GM12878 (cell line): ENCODE data around the gene UXS1. TPM values are rescaled to one million over a fixed set of nuclear protein-coding genes. Genes with fewer than 3 reads are reported as not detected.

Source experiments
- ATAC-seq: fragments of 200-7000 bp; cut with Tn5 transposase; 3 replicates; pipeline ENCODE4 v1.9.1; 2020; ENCODE audit warnings: mild to moderate bottlenecking, moderate library complexity
- BruUV-seq: library from RNA; stranded (reverse); fragments of 400-500 nt; replicated peaks from 2 replicates; lab custom pipeline; 2021; lab: Mats Ljungman, UMichigan
- CTCF ChIA-PET: fragments of 300-600 bp; sonication (Branson Sonifier 250); formaldehyde crosslinking; extraction: SDS; loops from one replicate; lab custom pipeline; 2021; ENCODE audit warnings: inconsistent platforms; lab: Yijun Ruan, JAX
- POLR2A ChIA-PET: fragments of 350-600 bp; formaldehyde crosslinking; extraction: SDS; loops from one replicate; lab custom pipeline; 2021; ENCODE audit warnings: inconsistent platforms; lab: Charles Lee
- RAD21 ChIA-PET: fragments of 300-600 bp; sonication (Branson Sonifier 250); formaldehyde crosslinking; loops from one replicate; lab custom pipeline; 2023; ENCODE audit warnings: antibody characterized with exemption; ENCODE audit not compliant: unreplicated experiment; lab: Charles Lee
- SMC1A ChIA-PET: fragments of 300-600 bp; sonication (Branson Sonifier 250); formaldehyde crosslinking; loops from one replicate; lab custom pipeline; 2023; ENCODE audit not compliant: unreplicated experiment, uncharacterized antibody; lab: Charles Lee
- DNase-seq: peaks from one replicate; pipeline ENCODE4 v3.0.0-alpha.2; 2011; ENCODE audit warnings: low read depth, low spot score
- FAIRE-seq: peaks from 3 replicates; lab custom pipeline; 2011; peaks lifted over from hg19 to GRCh38; lab: Jason Lieb, UNC
- H2AFZ ChIP-seq: 2 replicates; pipeline ENCODE4 v1.6.0; 2011; ENCODE audit warnings: low read depth, low read length, control low read depth; ENCODE audit not compliant: control insufficient read depth
- H3K27ac ChIP-seq: 2 replicates; pipeline ENCODE4 v1.5.1; 2011; ENCODE audit warnings: control low read depth; ENCODE audit not compliant: control insufficient read depth, insufficient read depth
- H3K27me3 ChIP-seq, 2 experiments: replicated peaks in 1 of 2; 2 replicates each; pipeline versions ENCODE4 v1.6.0 to v1.6.1; 2011; ENCODE audit warnings: low read length in 1 of 2; ENCODE audit not compliant: control insufficient read depth in 2 of 2, insufficient read depth in 2 of 2
- H3K36me3 ChIP-seq, 2 experiments: 2 replicates each; pipeline ENCODE4 v1.5.1; 2011; ENCODE audit warnings: low read length in 1 of 2; ENCODE audit not compliant: control insufficient read depth in 2 of 2, insufficient read depth in 2 of 2
- H3K4me1 ChIP-seq: 2 replicates; pipeline ENCODE4 v1.6.1; 2011; ENCODE audit warnings: mild to moderate bottlenecking, low read length, moderate library complexity, mixed read lengths; ENCODE audit not compliant: control insufficient read depth, insufficient read depth
- H3K4me2 ChIP-seq: 2 replicates; pipeline ENCODE4 v1.6.0; 2011; ENCODE audit warnings: control low read depth; ENCODE audit not compliant: control insufficient read depth, insufficient read depth
- H3K4me3 ChIP-seq: fragments of 200-600 bp; sonication (generic); 2 replicates; pipeline ENCODE4 v1.5.1; 2016
- H3K79me2 ChIP-seq: 2 replicates; pipeline ENCODE4 v1.6.0; 2011; ENCODE audit warnings: low read length; ENCODE audit not compliant: control insufficient read depth, insufficient read depth
- H3K9ac ChIP-seq: 2 replicates; pipeline ENCODE4 v1.8.0; 2011; ENCODE audit warnings: low read length, control low read depth, mixed read lengths; ENCODE audit not compliant: control insufficient read depth, insufficient read depth
- H3K9me3 ChIP-seq: replicated peaks from 3 replicates; pipeline ENCODE4 v1.5.1; 2011; ENCODE audit warnings: mild to moderate bottlenecking, low read length; ENCODE audit not compliant: control insufficient read depth, insufficient read depth
- H4K20me1 ChIP-seq: 2 replicates; pipeline ENCODE4 v1.6.0; 2011; ENCODE audit not compliant: control insufficient read depth, insufficient read depth
- CEBPB ChIP-seq, 2 experiments: fragments of 150-350 bp in 1 of 2; IDR thresholded peaks; 2 replicates each; pipeline ENCODE4 v1.6.1; 2012 to 2014; ENCODE audit warnings: low read depth in 2 of 2, low read length in 2 of 2, borderline replicate concordance in 1 of 2, inconsistent platforms in 1 of 2
- CHD2 ChIP-seq: IDR thresholded peaks from 2 replicates; pipeline ENCODE4 v1.6.1; 2011; ENCODE audit warnings: low read depth, low read length, improper control_type of control experiment, borderline replicate concordance
- CREB1 ChIP-seq: IDR thresholded peaks from 2 replicates; pipeline ENCODE4 v1.6.1; 2012; ENCODE audit warnings: low read depth, mild to moderate bottlenecking, inconsistent platforms
- DPF2 ChIP-seq: fragments of 450-650 bp; IDR thresholded peaks from 2 replicates; pipeline ENCODE4 v1.6.1; 2017; ENCODE audit warnings: mild to moderate bottlenecking
- FOS ChIP-seq: IDR thresholded peaks from 3 replicates; pipeline ENCODE4 v1.6.1; 2011; ENCODE audit warnings: borderline replicate concordance; ENCODE audit not compliant: insufficient read length; ENCODE audit errors: extremely low read depth
- HDAC6 ChIP-seq: fragments of 200-600 bp; sonication (generic); IDR thresholded peaks from one replicate; pipeline ENCODE4 v1.8.0; 2017; ENCODE audit warnings: antibody characterized with exemption; ENCODE audit not compliant: unreplicated experiment
- IRF5 ChIP-seq: fragments of 450-650 bp; IDR thresholded peaks from 2 replicates; pipeline ENCODE4 v1.6.1; 2017; ENCODE audit warnings: borderline replicate concordance
- PAX8 ChIP-seq: fragments of 450-650 bp; IDR thresholded peaks from 2 replicates; pipeline ENCODE4 v1.6.1; 2017; ENCODE audit warnings: mild to moderate bottlenecking, moderate library complexity
- PML ChIP-seq: IDR thresholded peaks from 2 replicates; pipeline ENCODE4 v1.6.1; 2012; ENCODE audit warnings: low read length, inconsistent platforms
- PRDM15 ChIP-seq: fragments of 450-650 bp; formaldehyde crosslinking; IDR thresholded peaks from 2 replicates; pipeline ENCODE4 v1.4.0; 2020; ENCODE audit warnings: mild to moderate bottlenecking, moderate library complexity
- RUNX3 ChIP-seq: IDR thresholded peaks from 2 replicates; pipeline ENCODE4 v1.6.1; 2012; ENCODE audit warnings: low read length, inconsistent platforms
- TAF1 ChIP-seq: IDR thresholded peaks from 2 replicates; pipeline ENCODE4 v1.6.1; 2011; ENCODE audit warnings: mild to moderate bottlenecking, low read depth, low read length, borderline replicate concordance
- TARDBP ChIP-seq: IDR thresholded peaks from 2 replicates; pipeline ENCODE4 v1.6.1; 2016; ENCODE audit warnings: borderline replicate concordance
- TCF12 ChIP-seq: IDR thresholded peaks from 2 replicates; pipeline ENCODE4 v1.6.1; 2011; ENCODE audit warnings: low read depth, mild to moderate bottlenecking, low read length
- WGBS: methylation state at CpG from one replicate; pipeline ENCODE4 v1.1.6; 2016; ENCODE audit warnings: low lambda C conversion rate; ENCODE audit not compliant: insufficient replicate concordance, insufficient coverage; ENCODE audit errors: missing lambda C conversion rate; 5-methylcytosine and 5-hydroxymethylcytosine counted together
- in situ Hi-C: fragments of 300-500 bp; cut with MboI; formaldehyde crosslinking; loops from 9 replicates; pipeline ENCODE4 v1.14.3; 2018; ENCODE audit warnings: mixed read lengths
- intact Hi-C: fragments of 100-400 bp; cut with micrococcal nuclease; formaldehyde crosslinking; loops from one replicate; pipeline ENCODE4 v1.14.2; 2022; ENCODE audit not compliant: unreplicated experiment
- polyA plus RNA-seq, 11 experiments: library from polyadenylated mRNA; depleted of rRNA in 4 of 11; unstranded in 6 of 11; stranded (reverse) in 5 of 11; fragments of >200 nt; fragmentation: Nextera tagmentation in 4 of 11; fragmentation: Illumina TruSeq in 1 of 11; extraction: Ambion mirVana in 4 of 11; extraction: Trizol in 1 of 11; gene quantifications; 1 replicate in 1 of 11; 2 replicates in 10 of 11; pipeline versions ENCODE4 v1.2.1 to v1.2.3, GENCODE V29; 2011 to 2016; ENCODE audit warnings: inconsistent platforms in 2 of 11, missing spikeins in 2 of 11, low read depth in 1 of 11
- total RNA-seq, 4 experiments: library from RNA; depleted of rRNA in 3 of 4; stranded (reverse); fragments of >200 nt in 3 of 4; fragmentation: Illumina TruSeq in 1 of 4; extraction: Trizol in 1 of 4; gene quantifications; 2 replicates each; pipeline versions ENCODE4 v1.2.1 to v1.2.3, GENCODE V29; 2013 to 2021

The UXS1 gene
- total and polyA plus RNA-seq, 10 of the 15 experiments (the other 5 are each of a cell fraction or from before 2014, with no cell fraction given): 6.0 to 25.4 (median 24.0) TPM

GRCh38 chr2:106232638-106233349 lies 38.7 kb upstream of the UXS1 start:
- FAIRE-seq: no peak
- Histone ChIP-seq H3K4me2 (no peak overlapping the region), H3K4me1 (no peaks in the 10 kb centered on the region), H3K36me3 (no peaks in the 10 kb centered on the region), H2AFZ (no peak overlapping the region), H4K20me1 (no peaks in the 10 kb centered on the region), H3K4me3 (no peak overlapping the region), H3K27ac (no peak overlapping the region), H3K27me3 (no peaks in the 10 kb centered on the region), H3K9me3 (no peaks in the 10 kb centered on the region; the same call in 2 of the 3 replicates), H3K79me2 (no peaks in the 10 kb centered on the region), H3K9ac (no peak overlapping the region)
- CTCF ChIA-PET: no interaction called here
- no peak for DNase-seq
- SMC1A ChIA-PET: no interaction called here
- RAD21 ChIA-PET: no interaction called here
- WGBS: 6% methylated on average over 1 of the region's 1 CpG
- intact Hi-C loops (no loop called here), in situ Hi-C loops (no loop called here)
- no TSS peak for BruUV-seq
- POLR2A ChIA-PET: no interaction called here
- TF ChIP-seq HDAC6: no peak
- TF ChIP-seq TARDBP: no peak
- TF ChIP-seq CHD2: no peak
- no peak for TF ChIP-seq DPF2
- TF ChIP-seq TCF12: no peak
- TF ChIP-seq PAX8: no peak
- TF ChIP-seq CREB1: no peak
- no peak for TF ChIP-seq TAF1
- no peak for ATAC-seq

GRCh38 chr2:106223347-106223746 lies 29.2 kb upstream of the UXS1 start:
- intact Hi-C loops: no loop called here
- no peak for ATAC-seq
- WGBS: 43% methylated on average over 5 of the region's 5 CpGs
- TF ChIP-seq DPF2 (no peak), FOS (no peak), PRDM15 (CRISPR knock-in tag) (no peak), RUNX3 (no peak), IRF5 (no peak), PML (no peak), CEBPB (IDR thresholded peaks at IDR 0.05; ENCODE audit: borderline replicate concordance in 1 of 2, low read depth in 2 of 2, low read length in 2 of 2) (no peak), HDAC6 (no peak)

More at GRCh38 chr2:106223347-106223746, 29.2 kb upstream of the UXS1 start:
- H3K27ac ChIP-seq: no peak overlapping the region
- H3K9me3 ChIP-seq: no peaks in the 10 kb centered on the region
- no TSS peak for BruUV-seq
- ChIA-PET POLR2A (no interaction called here), SMC1A (no interaction called here), CTCF (no interaction called here), RAD21 (no interaction called here)
- DNase-seq (no peak), FAIRE-seq (no peak)
- H3K79me2 ChIP-seq: no peaks in the 10 kb centered on the region
- no peaks in the 10 kb centered on the region for H3K36me3 ChIP-seq
- no peaks in the 10 kb centered on the region for H4K20me1 ChIP-seq
- H3K27me3 ChIP-seq: no peaks in the 10 kb centered on the region
- H3K4me2 ChIP-seq: no peak overlapping the region
- H3K4me3 ChIP-seq: no peak overlapping the region
- H3K9ac ChIP-seq: no peak overlapping the region
- H3K4me1 ChIP-seq: no peaks in the 10 kb centered on the region
- no peak overlapping the region for H2AFZ ChIP-seq
- in situ Hi-C loops: no loop called here
